Measurements from ENCODE around the gene TUNAR. TPM values are rescaled to one million over a fixed set of nuclear protein-coding genes. Genes with fewer than 3 reads are reported as not detected.

TUNAR gene
- total and polyA plus RNA-seq, 10 donors: 0.03 to 0.69 (median 0.35) TPM; not detected in 5

DNA sequence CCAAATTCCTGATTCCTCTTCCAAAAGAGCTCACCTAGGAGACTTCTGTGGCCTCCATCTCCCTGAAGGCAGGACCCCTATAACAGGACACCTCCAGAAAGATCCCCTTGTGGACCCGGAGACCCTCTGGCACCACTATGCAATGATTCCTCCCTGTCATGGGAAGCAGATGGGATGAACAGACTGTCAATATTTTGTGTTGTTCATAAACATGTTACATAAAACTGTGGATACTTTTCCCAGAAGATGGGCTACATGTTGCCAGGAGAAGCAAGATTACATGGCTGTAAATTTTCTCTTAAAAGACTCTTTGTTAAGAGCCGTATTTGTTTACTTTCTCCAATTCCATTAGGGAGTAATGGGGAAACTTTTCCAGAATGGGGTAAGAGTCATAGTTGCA lies 52.1 kb downstream of the TUNAR start:
- Histone ChIP-seq H3K36me3 (no peaks in the 10 kb centered on the region), H3K4me3 (no peak overlapping the region), H3K4me1 (no peaks in the 10 kb centered on the region), H3K9me3 (no peaks in the 10 kb centered on the region), H3K27me3 (replicated peaks in 1 of 7) (peaks cover 0 to 32% (median 0%) of the 10 kb centered on the region in 7 donors), H3K27ac (no peak overlapping the region)
- TF ChIP-seq POLR2AphosphoS5 (IDR thresholded peaks at IDR 0.05): no peak
- TF ChIP-seq POLR2A (IDR thresholded peaks at IDR 0.05): no peak
- TF ChIP-seq CTCF (IDR thresholded peaks at IDR 0.05 in 8 of 11, conservative IDR thresholded peaks at IDR 0.05 in 3 of 11): no peak
- WGBS, 5 donors: 64 to 80% (median 73%) methylated on average over 2 of the region's 2 CpGs
- no peak for DNase-seq
- intact Hi-C loops (cut with DNase I; ENCODE audit: low total_unique reads): no loop called here

DNA sequence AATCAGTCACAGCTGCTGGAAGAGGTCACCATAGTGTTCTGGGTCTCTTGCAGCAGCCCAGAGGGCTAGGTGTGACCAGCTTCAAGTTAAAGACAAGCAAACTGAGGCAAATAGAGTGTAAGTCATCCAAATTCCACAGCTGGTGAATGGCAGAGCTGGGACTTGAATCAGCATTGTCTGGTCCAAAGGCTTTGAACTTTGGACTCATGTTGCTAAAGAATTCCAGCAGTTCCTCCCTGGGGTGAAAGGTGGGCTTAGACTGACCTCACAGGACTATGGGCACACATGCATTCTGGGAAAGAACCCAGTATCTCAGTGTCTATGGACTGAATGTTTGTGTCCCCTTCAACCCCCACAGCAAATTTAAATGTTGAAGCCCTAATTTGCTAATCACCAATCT lies 54.8 kb downstream of the TUNAR start:
- no peak overlapping the region for H3K27ac ChIP-seq
- DNase-seq: no peak
- no peaks in the 10 kb centered on the region for H3K9me3 ChIP-seq
- no peaks in the 10 kb centered on the region for H3K36me3 ChIP-seq
- intact Hi-C loops (cut with DNase I; ENCODE audit: low total_unique reads): no loop called here
- no peak overlapping the region for H3K4me3 ChIP-seq
- H3K4me1 ChIP-seq: no peaks in the 10 kb centered on the region
- H3K27me3 ChIP-seq (replicated peaks in 1 of 7): peaks cover 0 to 24% (median 0%) of the 10 kb centered on the region in 7 donors
- TF ChIP-seq POLR2A (IDR thresholded peaks at IDR 0.05) (no peak), POLR2AphosphoS5 (IDR thresholded peaks at IDR 0.05) (no peak), CTCF (IDR thresholded peaks at IDR 0.05 in 8 of 11, conservative IDR thresholded peaks at IDR 0.05 in 3 of 11) (no peak)

DNA sequence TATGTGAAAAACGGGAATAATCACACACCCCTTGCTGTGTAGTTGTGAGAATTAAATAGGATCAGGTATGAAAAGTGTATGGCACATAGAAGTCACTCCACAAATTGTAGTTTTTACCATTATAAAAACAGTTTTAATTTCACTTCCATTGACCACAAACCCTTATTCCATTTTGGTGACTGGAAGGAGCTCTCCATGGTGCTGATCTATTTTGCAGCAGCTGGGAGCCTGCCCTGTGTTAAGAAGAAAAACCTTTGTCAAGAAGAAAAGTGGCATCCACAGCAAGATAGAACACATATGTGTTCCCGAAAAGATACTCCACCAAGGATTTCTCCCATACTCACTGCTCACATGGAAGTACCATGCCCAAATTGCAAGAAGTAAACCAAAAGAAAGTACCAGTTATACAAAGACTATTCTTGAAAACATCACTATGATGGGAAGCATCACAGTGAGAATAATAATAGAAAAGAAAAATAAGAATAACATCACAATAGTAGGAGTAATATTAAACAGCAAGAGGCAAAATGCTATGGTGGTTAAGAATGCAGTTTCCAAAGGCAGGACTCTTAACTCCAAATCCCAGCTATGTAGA lies 58.7 kb downstream of the TUNAR start:
- no peak for DNase-seq
- H3K27me3 ChIP-seq (replicated peaks in 1 of 7): peaks cover 0 to 17% (median 0%) of the 10 kb centered on the region in 7 donors
- H3K36me3 ChIP-seq: no peaks in the 10 kb centered on the region
- H3K27ac ChIP-seq: no peak overlapping the region
- H3K9me3 ChIP-seq: peaks cover 0 to 22% (median 0%) of the 10 kb centered on the region in 8 donors
- TF ChIP-seq POLR2A (IDR thresholded peaks at IDR 0.05) (no peak), CTCF (IDR thresholded peaks at IDR 0.05 in 8 of 11, conservative IDR thresholded peaks at IDR 0.05 in 3 of 11) (no peak)
- H3K4me1 ChIP-seq: no peaks in the 10 kb centered on the region
- WGBS, 5 donors: 16 to 34% (median 28%) methylated on average over 2 of the region's 2 CpGs
- H3K4me3 ChIP-seq: no peak overlapping the region
- intact Hi-C loops (cut with DNase I; ENCODE audit: low total_unique reads): no loop called here

DNA sequence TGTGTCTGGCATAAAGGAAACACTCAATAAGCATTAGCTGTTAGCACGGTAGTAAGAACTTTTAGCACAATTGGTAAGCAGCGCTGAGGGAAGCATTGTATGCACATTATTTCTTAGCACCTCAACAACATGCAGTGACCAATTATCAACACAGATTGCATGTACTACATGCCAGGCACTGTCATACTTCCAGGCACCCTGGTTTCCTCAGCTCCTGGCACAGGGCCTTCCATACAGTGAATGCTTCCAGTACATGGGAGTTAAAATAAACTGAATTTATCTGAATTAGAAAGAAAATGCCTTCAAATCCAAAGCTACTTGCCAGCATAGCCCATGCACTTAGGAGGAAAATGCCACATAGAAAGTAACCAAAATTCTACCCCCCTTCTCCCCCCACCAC lies 59.4 kb downstream of the TUNAR start:
- 84 to 93% (median 90%) methylated on average over 2 of the region's 2 CpGs for WGBS, 5 donors
- Histone ChIP-seq H3K9me3 (peaks cover 0 to 26% (median 0%) of the 10 kb centered on the region in 8 donors), H3K4me1 (no peaks in the 10 kb centered on the region), H3K27ac (no peak overlapping the region), H3K27me3 (replicated peaks in 1 of 7) (peaks cover 0 to 13% (median 0%) of the 10 kb centered on the region in 7 donors), H3K36me3 (no peaks in the 10 kb centered on the region), H3K4me3 (no peak overlapping the region)
- TF ChIP-seq CTCF (IDR thresholded peaks at IDR 0.05 in 8 of 11, conservative IDR thresholded peaks at IDR 0.05 in 3 of 11) (no peak), POLR2AphosphoS5 (IDR thresholded peaks at IDR 0.05) (no peak), POLR2A (IDR thresholded peaks at IDR 0.05) (no peak)
- intact Hi-C loops (cut with DNase I; ENCODE audit: low total_unique reads): no loop called here
- DNase-seq: no peak

Measured in spleen (tissue), 11 donors.